CD8-positive, alpha-beta memory T cell (primary cell): Measurements from ENCODE around the gene CHST5. TPM values are rescaled to one million over a fixed set of nuclear protein-coding genes. Genes with fewer than 3 reads are reported as not detected.
"Not testable (repeated sequence)": the region's sequence is repeated elsewhere in the genome, so short reads cannot be mapped to it uniquely, and the experiment has no call there.

Experiments used
- CTCF ChIA-PET: fragments of 350-600 bp; sonication (Branson Sonifier 250); formaldehyde crosslinking; loops from one replicate; lab custom pipeline; 2021; ENCODE audit warnings: antibody characterized with exemption; lab: Charles Lee
- POLR2A ChIA-PET: fragments of 350-600 bp; sonication (Branson Sonifier 250); formaldehyde crosslinking; loops from one replicate; lab custom pipeline; 2021; ENCODE audit warnings: antibody characterized with exemption; lab: Charles Lee
- DNase-seq, 5 donors: peaks; one replicate each; pipeline versions ENCODE4 v3.0.0 to v3.0.0-alpha.2; 2020 to 2022; ENCODE audit warnings: mixed read lengths in 1 of 5
- H3K27ac ChIP-seq: one replicate; pipeline ENCODE4 v1.7.0; 2013; ENCODE audit warnings: low read depth, mild to moderate bottlenecking, low read length, moderate library complexity
- H3K27me3 ChIP-seq: 2 replicates; pipeline ENCODE4 v1.7.0; 2013; ENCODE audit warnings: low read length, mild to moderate bottlenecking; ENCODE audit not compliant: insufficient read depth, poor library complexity, severe bottlenecking
- H3K36me3 ChIP-seq: 2 replicates; pipeline ENCODE4 v1.7.0; 2013; ENCODE audit warnings: mild to moderate bottlenecking, low read length, moderate library complexity; ENCODE audit not compliant: insufficient read depth
- H3K4me1 ChIP-seq: 2 replicates; pipeline ENCODE4 v1.7.0; 2013; ENCODE audit warnings: mild to moderate bottlenecking, low read length, moderate library complexity; ENCODE audit not compliant: insufficient read depth
- H3K4me3 ChIP-seq: 2 replicates; pipeline ENCODE4 v1.7.0; 2013; ENCODE audit warnings: mild to moderate bottlenecking, low read length
- H3K9me3 ChIP-seq: 2 replicates; pipeline ENCODE4 v1.7.0; 2013; ENCODE audit warnings: mild to moderate bottlenecking, low read length
- H3K27ac Mint-ChIP-seq, 8 donors: one replicate each; pipeline ENCODE4 v1.8.0; 2020 to 2021; ENCODE audit warnings: mixed read lengths in 8 of 8, mild to moderate bottlenecking in 6 of 8, inconsistent platforms in 3 of 8, moderate library complexity in 3 of 8
- H3K27me3 Mint-ChIP-seq, 2 donors: one replicate each; pipeline ENCODE4 v1.8.0; 2020 to 2021; ENCODE audit warnings: mixed read lengths in 2 of 2, mild to moderate bottlenecking in 1 of 2, moderate library complexity in 1 of 2
- H3K36me3 Mint-ChIP-seq, 3 donors: one replicate each; pipeline ENCODE4 v1.8.0; 2020 to 2021; ENCODE audit warnings: mixed read lengths in 3 of 3, inconsistent platforms in 1 of 3, mild to moderate bottlenecking in 1 of 3
- H3K4me1 Mint-ChIP-seq, 3 donors: one replicate each; pipeline ENCODE4 v1.8.0; 2020 to 2021; ENCODE audit warnings: mixed read lengths in 3 of 3, inconsistent platforms in 1 of 3, mild to moderate bottlenecking in 1 of 3
- H3K4me3 Mint-ChIP-seq, 7 donors: one replicate each; pipeline ENCODE4 v1.8.0; 2020 to 2021; ENCODE audit warnings: mixed read lengths in 7 of 7, mild to moderate bottlenecking in 6 of 7, moderate library complexity in 4 of 7, inconsistent platforms in 2 of 7
- H3K9me3 Mint-ChIP-seq, 5 donors: one replicate each; pipeline ENCODE4 v1.8.0; 2020 to 2022; ENCODE audit warnings: mixed read lengths in 5 of 5, mild to moderate bottlenecking in 3 of 5, moderate library complexity in 2 of 5, inconsistent platforms in 1 of 5
- polyA plus RNA-seq: library from polyadenylated mRNA; unstranded; fragments of 300-500 nt; fragmentation: Illumina TruSeq; gene quantifications from one replicate; pipeline ENCODE4 v1.2.3, GENCODE V29; 2021
- total RNA-seq, 2 experiments: library from RNA; stranded (reverse); gene quantifications; one replicate each; pipeline ENCODE4 v1.2.3, GENCODE V29; 2021

CHST5 gene
- total and polyA plus RNA-seq, 3 experiments from 2014 or later, result not detected

DNA sequence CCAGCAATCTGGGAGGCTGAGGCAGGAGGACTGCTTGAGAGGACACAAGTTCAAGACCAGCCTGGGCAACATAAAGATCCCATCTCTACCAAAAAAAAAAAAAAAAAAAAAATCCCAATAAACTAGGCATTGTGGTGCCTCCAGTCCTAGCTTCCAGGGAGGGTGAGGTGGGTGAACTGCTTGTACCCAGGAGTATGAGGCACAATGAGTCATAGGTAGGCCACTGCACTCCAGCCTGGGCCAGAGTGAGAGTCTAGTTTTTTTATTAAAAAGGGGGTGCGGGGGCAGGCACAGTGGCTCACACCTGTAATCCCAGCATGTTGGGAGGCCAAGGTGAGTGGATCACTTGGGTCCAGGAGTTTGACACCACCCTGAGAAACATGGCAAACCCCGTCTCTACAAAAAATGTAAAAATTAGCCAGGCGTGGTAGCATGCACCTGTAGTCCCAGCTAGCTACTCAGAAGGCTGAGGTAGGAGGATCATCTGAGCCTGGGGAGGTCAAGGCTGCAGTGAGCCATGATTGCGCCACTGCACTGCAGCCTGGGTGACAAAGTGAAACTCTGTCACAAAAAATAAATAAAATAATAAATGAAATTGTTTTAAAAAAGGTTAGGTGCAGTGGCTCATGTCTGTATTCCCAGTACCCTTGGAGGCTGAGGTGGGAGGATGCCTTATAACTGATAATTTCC is 32.8 kb downstream of the CHST5 start:
- H3K4me3 ChIP-seq, result no peak overlapping the region
- H3K27me3 Mint-ChIP-seq, result peaks cover 5 to 20% of the 10 kb centered on the region in 2 donors
- no peaks in the 10 kb centered on the region for H3K36me3 Mint-ChIP-seq
- H3K27me3 ChIP-seq, result no peaks in the 10 kb centered on the region
- H3K4me1 ChIP-seq, result no peaks in the 10 kb centered on the region
- H3K4me3 Mint-ChIP-seq, result no peak overlapping the region
- no peaks in the 10 kb centered on the region for H3K4me1 Mint-ChIP-seq
- CTCF ChIA-PET, result interaction anchor here (2.1 kb wide), 1 partner anchor 14 kb away, joined by 6 read pairs; no protein-coding TSS in a partner anchor
- no peaks in the 10 kb centered on the region for H3K9me3 ChIP-seq
- no peak for DNase-seq
- H3K27ac ChIP-seq, result no peak overlapping the region
- no peaks in the 10 kb centered on the region for H3K36me3 ChIP-seq
- H3K27ac Mint-ChIP-seq, result no peak overlapping the region
- H3K9me3 Mint-ChIP-seq, result no peaks in the 10 kb centered on the region
- POLR2A ChIA-PET, result no interaction called here

DNA sequence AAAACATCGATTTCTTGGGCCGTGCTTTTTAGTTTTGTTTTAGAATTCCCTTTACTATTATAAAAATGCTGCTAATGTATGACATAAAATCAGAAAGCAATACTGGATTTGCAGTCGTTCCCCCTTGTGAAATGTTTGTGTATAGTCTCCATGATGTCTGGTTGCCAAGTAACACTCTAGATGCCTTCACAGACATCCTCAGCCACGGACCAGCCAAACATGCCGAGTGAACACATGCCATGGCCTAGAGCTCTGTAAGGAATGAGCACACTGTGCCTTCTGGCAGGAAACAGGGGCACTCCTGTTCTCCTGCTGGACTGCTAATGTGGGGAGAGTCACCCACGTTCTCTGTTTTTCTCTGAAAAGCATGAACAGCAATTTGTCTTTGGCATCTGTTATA is 34.1 kb downstream of the CHST5 start:
- CTCF ChIA-PET, H3K36me3 Mint-ChIP-seq: not testable (repeated sequence)

DNA sequence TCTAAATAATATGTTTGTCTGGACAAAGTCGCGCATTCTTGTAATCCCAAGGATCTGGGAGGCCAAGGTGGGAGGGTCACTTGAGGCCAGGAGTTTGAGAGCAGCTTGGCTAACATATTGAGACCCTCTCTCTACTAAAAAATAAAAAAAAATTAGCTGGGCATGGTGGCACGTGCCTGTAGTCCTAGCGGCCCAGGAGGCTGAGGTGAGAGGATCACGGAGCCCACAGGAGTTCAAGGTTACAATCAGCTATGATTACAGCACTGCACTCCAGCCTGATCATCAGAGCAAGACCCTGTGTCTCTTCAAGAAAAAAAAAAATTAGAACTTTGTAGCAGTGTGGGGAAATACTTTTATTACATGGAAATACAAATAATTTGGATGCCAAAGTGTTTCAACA is 34.5 kb downstream of the CHST5 start:
- no peaks in the 10 kb centered on the region for H3K36me3 Mint-ChIP-seq
- no peak for DNase-seq
- Histone ChIP-seq H3K4me3 (no peak overlapping the region), H3K9me3 (no peaks in the 10 kb centered on the region), H3K4me1 (no peaks in the 10 kb centered on the region), H3K27ac (no peak overlapping the region), H3K27me3 (no peaks in the 10 kb centered on the region), H3K36me3 (no peaks in the 10 kb centered on the region)
- ChIA-PET CTCF (no interaction called here), POLR2A (no interaction called here)
- peaks cover 3 to 17% of the 10 kb centered on the region in 2 donors for H3K27me3 Mint-ChIP-seq
- H3K9me3 Mint-ChIP-seq, result no peaks in the 10 kb centered on the region
- no peak overlapping the region for H3K4me3 Mint-ChIP-seq
- no peaks in the 10 kb centered on the region for H3K4me1 Mint-ChIP-seq
- H3K27ac Mint-ChIP-seq, result no peak overlapping the region

More for the DNA sequence above, 34.1 kb downstream of the CHST5 start:
- Mint-ChIP-seq H3K27ac (peak overlapping the region in 1 of 8 donors; percentile 7), H3K27me3 (peaks cover 4 to 14% of the 10 kb centered on the region in 2 donors)
- DNase-seq, H3K4me3 ChIP-seq, H3K4me1 ChIP-seq, H3K4me3 Mint-ChIP-seq, H3K9me3 Mint-ChIP-seq, H3K27me3 ChIP-seq, H3K9me3 ChIP-seq, POLR2A ChIA-PET, H3K4me1 Mint-ChIP-seq, H3K36me3 ChIP-seq, H3K27ac ChIP-seq: not testable (repeated sequence)

DNA sequence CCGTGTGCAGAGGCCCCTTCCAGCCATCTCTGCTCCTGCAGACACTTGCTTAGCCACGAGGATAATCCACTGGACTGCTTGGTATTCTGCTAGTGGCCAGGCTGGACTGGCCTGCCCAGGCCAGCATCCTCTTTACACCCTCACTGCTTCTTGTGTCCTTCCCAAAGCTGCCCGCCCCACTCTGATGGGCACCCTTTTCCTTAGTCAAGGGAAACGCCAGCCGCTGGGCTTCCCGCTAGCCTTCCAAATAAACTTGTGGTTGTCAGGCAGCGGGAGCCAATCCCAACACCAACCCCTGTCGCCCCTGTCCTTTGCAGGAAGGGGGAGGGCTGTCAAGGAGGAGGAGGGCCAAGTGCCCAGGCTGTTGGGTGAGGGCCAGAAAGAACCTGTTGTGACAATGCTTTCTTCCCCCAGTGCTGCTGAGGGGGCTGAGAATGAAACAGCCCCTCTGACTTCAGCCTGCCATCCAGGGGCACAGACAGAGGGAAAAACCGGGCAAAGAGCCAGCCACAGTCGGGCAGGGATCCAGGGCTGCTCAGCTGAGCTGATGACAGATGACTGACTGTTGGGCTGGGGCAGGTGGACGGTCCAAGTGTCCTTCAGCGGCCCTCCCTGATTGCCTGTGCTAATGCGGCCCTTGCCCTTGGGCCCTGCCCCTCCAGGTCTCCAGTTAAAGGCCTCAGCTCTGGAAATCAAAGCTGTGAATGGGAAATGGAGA is 37.1 kb downstream of the CHST5 start:
- H3K4me1 ChIP-seq, CTCF ChIA-PET, H3K27ac ChIP-seq, H3K4me1 Mint-ChIP-seq, H3K36me3 Mint-ChIP-seq, H3K27ac Mint-ChIP-seq, POLR2A ChIA-PET, H3K9me3 Mint-ChIP-seq, H3K36me3 ChIP-seq, H3K4me3 Mint-ChIP-seq, H3K9me3 ChIP-seq, DNase-seq, H3K4me3 ChIP-seq: not testable (repeated sequence)
- H3K27me3 ChIP-seq, result peaks cover 11% of the 10 kb centered on the region
- peaks cover 10 to 21% of the 10 kb centered on the region in 2 donors for H3K27me3 Mint-ChIP-seq

DNA sequence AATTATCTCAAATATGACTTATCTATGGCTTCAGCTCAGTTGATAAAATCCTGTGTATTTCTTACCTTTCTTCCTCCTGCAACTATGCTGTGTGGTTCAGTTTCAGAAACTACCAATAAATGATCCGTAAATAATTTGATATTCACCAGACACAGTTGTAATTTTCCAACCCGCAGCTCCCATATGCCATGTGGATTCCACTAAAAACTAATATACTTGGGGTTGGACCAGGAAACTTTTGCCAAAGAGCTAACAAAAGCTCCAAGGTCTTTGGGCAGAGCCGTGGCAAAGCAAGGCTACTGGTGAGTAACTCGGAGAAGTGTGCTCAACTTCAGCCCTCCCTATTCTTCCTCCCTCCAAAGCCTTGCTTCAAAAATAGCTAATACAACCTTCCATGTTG is 38.4 kb downstream of the CHST5 start:
- H3K27me3 ChIP-seq, result peaks cover 11% of the 10 kb centered on the region
- H3K4me3 ChIP-seq, result no peak overlapping the region
- H3K4me1 ChIP-seq, result peaks cover 6% of the 10 kb centered on the region
- peaks cover 7 to 9% (median 8%) of the 10 kb centered on the region in 3 donors for H3K4me1 Mint-ChIP-seq
- POLR2A ChIA-PET, result no interaction called here
- CTCF ChIA-PET, result interaction anchor here (0.6 to 2.7 kb wide), 3 partner anchors 19 to 177 kb away, joined by 3 to 14 read pairs (median 3); partner anchors contain the start of gene TMEM170A
- H3K36me3 Mint-ChIP-seq, result no peaks in the 10 kb centered on the region
- no peaks in the 10 kb centered on the region for H3K9me3 ChIP-seq
- H3K36me3 ChIP-seq, result no peaks in the 10 kb centered on the region
- peaks cover 18 to 31% of the 10 kb centered on the region in 2 donors for H3K27me3 Mint-ChIP-seq
- H3K9me3 Mint-ChIP-seq, result no peaks in the 10 kb centered on the region
- no peak for DNase-seq
- no peak overlapping the region for H3K27ac Mint-ChIP-seq
- no peak overlapping the region for H3K27ac ChIP-seq
- no peak overlapping the region for H3K4me3 Mint-ChIP-seq

DNA sequence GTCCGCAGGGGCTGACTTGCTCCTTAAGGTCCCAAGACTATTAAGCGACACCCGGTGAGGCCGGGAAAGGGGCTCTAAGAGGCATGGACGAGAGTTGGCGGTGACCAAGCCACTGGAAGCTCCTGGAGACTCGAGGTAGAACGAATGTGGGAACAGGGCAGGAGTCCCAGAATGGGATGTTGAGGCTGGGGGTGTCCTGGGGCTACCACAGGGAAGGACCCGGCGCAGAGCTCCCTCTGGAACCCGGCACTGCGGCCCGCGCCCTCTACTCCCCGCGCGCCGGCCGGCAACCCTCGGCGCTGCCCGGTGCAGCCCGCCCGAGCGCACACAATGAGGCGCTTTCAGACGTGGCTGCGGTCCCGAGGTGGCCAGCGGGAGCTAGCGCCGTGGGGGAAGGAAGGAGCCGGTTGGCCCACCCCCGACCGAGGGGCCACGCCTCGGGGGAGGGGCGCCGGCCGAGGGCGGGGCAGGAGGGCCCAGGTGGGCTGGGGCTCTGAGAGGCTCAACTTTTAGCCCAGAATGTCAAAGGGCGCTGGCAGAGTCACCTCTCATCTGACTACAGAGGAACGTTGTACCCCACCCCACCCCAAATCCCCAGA is 40.7 kb downstream of the CHST5 start, which contains the start of gene CHST6:
CHST6 (minus strand) TSS at position 366 of the 599 bp plus-strand sequence. CDS start 15,613 bp downstream, outside the sequence.
- Mint-ChIP-seq H3K36me3 (no peaks in the 10 kb centered on the region), H3K27me3 (peaks cover 18 to 28% of the 10 kb centered on the region in 2 donors), H3K27ac (peak within 1 kb of the TSS in 1 of 8 donors; percentile 53), H3K4me3 (peak within 1 kb of the TSS in 6 of 7 donors; percentile 62 to 73 (median 70)), H3K4me1 (peaks cover 7 to 9% (median 8%) of the 10 kb centered on the region in 3 donors), H3K9me3 (no peaks in the 10 kb centered on the region)
- CTCF ChIA-PET, result interaction anchor here (1.8 kb wide), 1 partner anchor 30 kb away, joined by 5 read pairs; no protein-coding TSS in a partner anchor
- no peaks in the 10 kb centered on the region for H3K36me3 ChIP-seq
- peaks cover 11% of the 10 kb centered on the region for H3K27me3 ChIP-seq
- H3K27ac ChIP-seq, result no peak within 1 kb of the TSS
- POLR2A ChIA-PET, result interaction anchor here (0.6 kb wide), 1 partner anchor 15 kb away, joined by 8 read pairs; no protein-coding TSS in a partner anchor
- peaks cover 6% of the 10 kb centered on the region for H3K4me1 ChIP-seq
- no peaks in the 10 kb centered on the region for H3K9me3 ChIP-seq
- DNase-seq, result peak in 1 of 5 donors; percentile 6
- no peak within 1 kb of the TSS for H3K4me3 ChIP-seq

DNA sequence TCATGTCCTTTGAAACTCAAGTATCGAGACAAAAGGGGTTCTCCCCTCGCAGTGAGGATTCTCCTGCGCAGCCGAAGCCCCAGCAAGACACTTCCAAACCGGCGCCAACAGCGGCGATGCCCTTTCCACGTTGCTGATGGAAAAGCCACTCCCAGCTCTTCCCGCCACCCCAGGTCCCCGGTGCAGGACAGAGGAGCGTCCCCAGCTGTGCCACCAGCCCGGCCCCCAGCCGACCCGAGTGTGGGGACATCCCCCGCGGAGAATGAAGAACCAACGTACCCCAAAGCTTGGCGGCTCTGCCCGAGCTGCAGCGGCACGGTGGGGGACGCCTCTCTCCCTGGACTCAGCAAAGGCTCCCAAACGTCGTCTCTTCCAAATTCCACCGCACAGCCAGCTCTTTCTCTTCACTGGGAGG is 41.2 kb downstream of the CHST5 start:
- Histone ChIP-seq H3K4me1 (peaks cover 6% of the 10 kb centered on the region), H3K9me3 (no peaks in the 10 kb centered on the region), H3K36me3 (no peaks in the 10 kb centered on the region), H3K4me3 (no peak overlapping the region), H3K27ac (no peak overlapping the region), H3K27me3 (peaks cover 11% of the 10 kb centered on the region)
- H3K4me1 Mint-ChIP-seq, result peaks cover 7 to 9% (median 8%) of the 10 kb centered on the region in 3 donors
- peak overlapping the region in 1 of 8 donors; percentile 53 for H3K27ac Mint-ChIP-seq
- H3K27me3 Mint-ChIP-seq, result peaks cover 16 to 26% of the 10 kb centered on the region in 2 donors
- H3K36me3 Mint-ChIP-seq, result no peaks in the 10 kb centered on the region
- peak overlapping the region in 6 of 7 donors; percentile 62 to 73 (median 70) for H3K4me3 Mint-ChIP-seq
- CTCF ChIA-PET, result interaction anchor here (1.8 kb wide), 1 partner anchor 29 kb away, joined by 5 read pairs; no protein-coding TSS in a partner anchor
- H3K9me3 Mint-ChIP-seq, result no peaks in the 10 kb centered on the region
- POLR2A ChIA-PET, result interaction anchor here (0.6 kb wide), 1 partner anchor 14 kb away, joined by 8 read pairs; no protein-coding TSS in a partner anchor
- no peak for DNase-seq
